WTC11 (cell line): ENCODE data around the gene ATG4C. TPM values are rescaled to one million over a fixed set of nuclear protein-coding genes. Genes with fewer than 3 reads are reported as not detected.

Experiments used
- ATAC-seq: fragments of 200-7000 bp; cut with Tn5 transposase; 2 replicates; pipeline ENCODE4 v1.10.0; 2021; ENCODE audit warnings: mild to moderate bottlenecking, moderate library complexity
- Bru-seq: library from RNA; stranded (reverse); fragments of 400-500 nt; gene quantifications from one replicate; lab custom pipeline; 2021; lab: Mats Ljungman, UMichigan
- CTCF ChIA-PET: fragments of 300-600 bp; sonication (Branson Sonifier 250); formaldehyde crosslinking; loops from one replicate; lab custom pipeline; 2021; ENCODE audit warnings: antibody characterized with exemption; lab: Charles Lee
- POLR2A ChIA-PET: fragments of 350-600 bp; sonication (Branson Sonifier 250); formaldehyde crosslinking; loops from one replicate; lab custom pipeline; 2021; ENCODE audit warnings: antibody characterized with exemption; lab: Charles Lee
- DNase-seq: peaks from one replicate; pipeline ENCODE4 v3.0.0; 2021; ENCODE audit warnings: low spot score
- H3K27ac Mint-ChIP-seq: 2 replicates; pipeline ENCODE4 v1.8.0; 2021; ENCODE audit warnings: mixed read lengths
- H3K27me3 Mint-ChIP-seq: 2 replicates; pipeline ENCODE4 v1.8.0; 2021; ENCODE audit warnings: low read depth, mild to moderate bottlenecking, moderate library complexity, mixed read lengths
- H3K36me3 Mint-ChIP-seq: 2 replicates; pipeline ENCODE4 v1.8.0; 2021; ENCODE audit warnings: mixed read lengths
- H3K4me1 Mint-ChIP-seq: 2 replicates; pipeline ENCODE4 v1.8.0; 2022; ENCODE audit warnings: mixed read lengths
- H3K4me3 Mint-ChIP-seq: 2 replicates; pipeline ENCODE4 v1.8.0; 2021; ENCODE audit warnings: mild to moderate bottlenecking, moderate library complexity, mixed read lengths
- H3K9me3 Mint-ChIP-seq: 2 replicates; pipeline ENCODE4 v1.8.0; 2021; ENCODE audit warnings: mixed read lengths
- AR ChIP-seq: fragments of 250-450 bp; sonication (Bioruptor Pico); IDR thresholded peaks from 2 replicates; pipeline ENCODE4 v1.9.0; 2021; ENCODE audit warnings: mild to moderate bottlenecking
- ATF1 ChIP-seq: sonication (generic); formaldehyde crosslinking; IDR thresholded peaks from 2 replicates; pipeline ENCODE4 v1.8.1; 2023; ENCODE audit warnings: mild to moderate bottlenecking, moderate library complexity, missing genetic modification reagents
- ATF3 ChIP-seq: sonication (generic); formaldehyde crosslinking; conservative IDR thresholded peaks from 2 replicates; pipeline ENCODE4 v1.8.1; 2022; ENCODE audit warnings: mild to moderate bottlenecking, missing genetic modification reagents
- CREM ChIP-seq: sonication (generic); formaldehyde crosslinking; IDR thresholded peaks from 2 replicates; pipeline ENCODE4 v1.8.1; 2022; ENCODE audit warnings: mild to moderate bottlenecking, missing genetic modification reagents, moderate library complexity
- EMX1 ChIP-seq: fragments of 250-450 bp; sonication (Bioruptor Pico); IDR thresholded peaks from 2 replicates; pipeline ENCODE4 v1.8.0; 2021; ENCODE audit warnings: mild to moderate bottlenecking
- ERG ChIP-seq: fragments of 250-450 bp; sonication (Bioruptor Pico); IDR thresholded peaks from 2 replicates; pipeline ENCODE4 v1.8.0; 2021; ENCODE audit warnings: mild to moderate bottlenecking
- ETV6 ChIP-seq: sonication (generic); formaldehyde crosslinking; IDR thresholded peaks from 2 replicates; pipeline ENCODE4 v1.8.1; 2022; ENCODE audit warnings: mild to moderate bottlenecking, missing genetic modification reagents
- FOXK1 ChIP-seq: sonication (generic); formaldehyde crosslinking; IDR thresholded peaks from 2 replicates; pipeline ENCODE4 v1.8.0; 2022; ENCODE audit warnings: mild to moderate bottlenecking, moderate library complexity, missing genetic modification reagents
- GABPB1 ChIP-seq: sonication (generic); formaldehyde crosslinking; IDR thresholded peaks from 2 replicates; pipeline ENCODE4 v1.8.1; 2023; ENCODE audit warnings: mild to moderate bottlenecking, missing genetic modification reagents
- KAT7 ChIP-seq: sonication (generic); formaldehyde crosslinking; IDR thresholded peaks from 2 replicates; pipeline ENCODE4 v1.8.1; 2023; ENCODE audit warnings: missing genetic modification reagents, mild to moderate bottlenecking, borderline replicate concordance
- MAX ChIP-seq: sonication (generic); formaldehyde crosslinking; IDR thresholded peaks from 2 replicates; pipeline ENCODE4 v1.8.0; 2022; ENCODE audit warnings: mild to moderate bottlenecking, missing genetic modification reagents
- MYBL2 ChIP-seq: sonication (generic); formaldehyde crosslinking; IDR thresholded peaks from 2 replicates; pipeline ENCODE4 v1.8.1; 2023; ENCODE audit warnings: mild to moderate bottlenecking, moderate library complexity, missing genetic modification reagents
- NFE2L1 ChIP-seq: sonication (generic); formaldehyde crosslinking; IDR thresholded peaks from 2 replicates; pipeline ENCODE4 v1.8.1; 2023; ENCODE audit warnings: missing genetic modification reagents
- PREB ChIP-seq: sonication (generic); formaldehyde crosslinking; IDR thresholded peaks from 2 replicates; pipeline ENCODE4 v1.8.1; 2022; ENCODE audit warnings: mild to moderate bottlenecking, missing genetic modification reagents, moderate library complexity, borderline replicate concordance
- PRRX2 ChIP-seq: fragments of 250-450 bp; sonication (Bioruptor Pico); IDR thresholded peaks from 2 replicates; pipeline ENCODE4 v1.8.0; 2021; ENCODE audit warnings: mild to moderate bottlenecking
- SMAD3 ChIP-seq: sonication (generic); formaldehyde crosslinking; IDR thresholded peaks from 2 replicates; pipeline ENCODE4 v1.8.0; 2022; ENCODE audit warnings: missing genetic modification reagents, mild to moderate bottlenecking, borderline replicate concordance
- SOX15 ChIP-seq: fragments of 250-450 bp; sonication (Bioruptor Pico); IDR thresholded peaks from 2 replicates; pipeline ENCODE4 v1.9.0; 2021; ENCODE audit warnings: mild to moderate bottlenecking
- SP1 ChIP-seq: sonication (generic); formaldehyde crosslinking; conservative IDR thresholded peaks from 2 replicates; pipeline ENCODE4 v1.8.1; 2022; ENCODE audit warnings: missing genetic modification reagents
- TEAD1 ChIP-seq: sonication (generic); formaldehyde crosslinking; IDR thresholded peaks from 2 replicates; pipeline ENCODE4 v1.8.0; 2022; ENCODE audit warnings: mild to moderate bottlenecking, missing genetic modification reagents
- USF1 ChIP-seq: sonication (generic); formaldehyde crosslinking; IDR thresholded peaks from 2 replicates; pipeline ENCODE4 v1.8.0; 2022; ENCODE audit warnings: mild to moderate bottlenecking, missing genetic modification reagents
- ZBTB21 ChIP-seq: sonication (generic); formaldehyde crosslinking; IDR thresholded peaks from 2 replicates; pipeline ENCODE4 v1.8.1; 2023; ENCODE audit warnings: mild to moderate bottlenecking, missing genetic modification reagents, borderline replicate concordance
- ZNF281 ChIP-seq: sonication (generic); formaldehyde crosslinking; IDR thresholded peaks from 2 replicates; pipeline ENCODE4 v1.8.0; 2023; ENCODE audit warnings: mild to moderate bottlenecking, missing genetic modification reagents
- ZNF423 ChIP-seq: fragments of 250-450 bp; sonication (Bioruptor Pico); IDR thresholded peaks from 2 replicates; pipeline ENCODE4 v2.1.2; 2022; ENCODE audit warnings: mild to moderate bottlenecking, moderate library complexity
- long read RNA-seq, 3 experiments: library from RNA in 1 of 3; library from capped mRNA in 1 of 3; library from polyadenylated mRNA in 1 of 3; unstranded in 2 of 3; stranded (forward) in 1 of 3; transcript quantifications; one replicate each; pipeline ENCODE4 v2.0.0, GENCODE V29; 2021
- total RNA-seq: library from RNA; stranded (reverse); gene quantifications from 3 replicates; pipeline ENCODE4 v1.2.3, GENCODE V29; 2021

The ATG4C gene
- total RNA-seq (16.6 to 18.3 TPM (median 18.0 TPM) in 3 replicates), Bru-seq, nascent RNA (percentile 79 among the genes with signal in this experiment)
- long read RNA-seq, experiment 1, transcript ATG4C-203 (11 exons, 2,890 nt) = minor isoform, 31 of 100 reads
- long read RNA-seq, experiment 1, transcript ATG4C-201 (11 exons, 2,938 nt) = major isoform, 46 of 100 reads
- long read RNA-seq, experiment 1, partial matches to known transcripts = 7 of 100 reads
- long read RNA-seq, experiment 1, other reads (novel, unspliced or antisense) = 16 of 100 reads
- long read RNA-seq, experiment 2, transcript ATG4C-201 (11 exons, 2,938 nt) = major isoform, 11 of 37 reads
- long read RNA-seq, experiment 2, transcript ATG4C-203 (11 exons, 2,890 nt) = minor isoform, 9 of 37 reads
- long read RNA-seq, experiment 2, partial matches to known transcripts = 5 of 37 reads
- long read RNA-seq, experiment 2, other reads (novel, unspliced or antisense) = 12 of 37 reads
- long read RNA-seq, experiment 3, transcript ATG4C-201 (11 exons, 2,938 nt) = major isoform, 34 of 82 reads
- long read RNA-seq, experiment 3, transcript ATG4C-203 (11 exons, 2,890 nt) = minor isoform, 26 of 82 reads
- long read RNA-seq, experiment 3, partial matches to known transcripts = 5 of 82 reads
- long read RNA-seq, experiment 3, other reads (novel, unspliced or antisense) = 17 of 82 reads

- POLR2A ChIA-PET = no interaction called here
- ATAC-seq = peak; percentile 97
- no peak within 1 kb of the TSS for H3K4me3 Mint-ChIP-seq
- no peak within 1 kb of the TSS for H3K27ac Mint-ChIP-seq
- TF ChIP-seq SOX15 (no peak), ETV6 (CRISPR knock-in tag) (no peak; the same call in 1 of the 2 replicates), MAX (CRISPR knock-in tag) (0 out of 2 replicates have a peak, but pooled peaks have one; percentile 18), SMAD3 (CRISPR knock-in tag) (no peak), SP1 (CRISPR knock-in tag) (peak; percentile 81), TEAD1 (peak; percentile 55; the same call in 1 of the 2 replicates), NFE2L1 (no peak), USF1 (CRISPR knock-in tag) (0 out of 2 replicates have a peak, but pooled peaks have one; percentile 32), GABPB1 (peak; percentile 71), CREM (peak; percentile 76; the same call in 1 of the 2 replicates), AR (no peak), KAT7 (0 out of 2 replicates have a peak, but pooled peaks have one; percentile 44), ZNF423 (CRISPR knock-in tag) (no peak), FOXK1 (peak; percentile 34; the same call in 1 of the 2 replicates), ZBTB21 (CRISPR knock-in tag) (0 out of 2 replicates have a peak, but pooled peaks have one; percentile 17), ERG (CRISPR knock-in tag) (no peak), MYBL2 (CRISPR knock-in tag) (no peak)
- TF ChIP-seq, all 79 proteins: peak for 9
- Mint-ChIP-seq H3K9me3 (no peaks in the 10 kb centered on the region), H3K36me3 (no peaks in the 10 kb centered on the region), H3K4me1 (peaks cover 6% of the 10 kb centered on the region), H3K27me3 (no peaks in the 10 kb centered on the region)
- CTCF ChIA-PET = no interaction called here
- DNase-seq = peak; percentile 90
These were observed at the start of gene ATG4C for GRCh38 chr1:62783736-62784508. Gene ATG4C (plus strand): TSS chr1:62784132. CDS start chr1:62803787, 19,655 bp downstream.

GRCh38 chr1:62735491-62736171, 48.3 kb upstream of the ATG4C start:
- Mint-ChIP-seq H3K27me3 (peaks cover 1% of the 10 kb centered on the region; the same call in 1 of the 2 replicates), H3K4me3 (no peak overlapping the region), H3K9me3 (peaks cover 9% of the 10 kb centered on the region), H3K27ac (no peak overlapping the region), H3K36me3 (peaks cover 6% of the 10 kb centered on the region; the same call in 1 of the 2 replicates), H3K4me1 (peaks cover 14% of the 10 kb centered on the region)
- ATAC-seq (no peak), DNase-seq (no peak)
- POLR2A ChIA-PET = no interaction called here
- CTCF ChIA-PET = interaction anchor here (0.9 to 1.1 kb wide), 2 partner anchors 11 to 205 kb away, joined by 3 read pairs; no protein-coding TSS in a partner anchor
- TF ChIP-seq PREB (CRISPR knock-in tag) (no peak), MYBL2 (CRISPR knock-in tag) (no peak), ZNF281 (CRISPR knock-in tag) (no peak), ATF3 (CRISPR knock-in tag) (no peak), EMX1 (CRISPR knock-in tag) (no peak), PRRX2 (CRISPR knock-in tag) (no peak), ATF1 (CRISPR knock-in tag) (no peak)
